Astrocyte (in vitro differentiated cells and primary cell): ENCODE data around the gene SMG7.

Source experiments
- EZH2 ChIP-seq: IDR thresholded peaks from 2 replicates; pipeline ENCODE4 v1.6.1; 2012; ENCODE audit warnings: mild to moderate bottlenecking, low read length, inconsistent platforms; ENCODE audit not compliant: insufficient read depth
- TF ChIP-seq, protein P1 (sequence below): IDR thresholded peaks from 2 replicates; pipeline ENCODE4 v1.5.1; 2011; ENCODE audit warnings: low read depth, mild to moderate bottlenecking, inconsistent platforms, low read length, moderate library complexity; ENCODE audit not compliant: insufficient read depth

DNA sequence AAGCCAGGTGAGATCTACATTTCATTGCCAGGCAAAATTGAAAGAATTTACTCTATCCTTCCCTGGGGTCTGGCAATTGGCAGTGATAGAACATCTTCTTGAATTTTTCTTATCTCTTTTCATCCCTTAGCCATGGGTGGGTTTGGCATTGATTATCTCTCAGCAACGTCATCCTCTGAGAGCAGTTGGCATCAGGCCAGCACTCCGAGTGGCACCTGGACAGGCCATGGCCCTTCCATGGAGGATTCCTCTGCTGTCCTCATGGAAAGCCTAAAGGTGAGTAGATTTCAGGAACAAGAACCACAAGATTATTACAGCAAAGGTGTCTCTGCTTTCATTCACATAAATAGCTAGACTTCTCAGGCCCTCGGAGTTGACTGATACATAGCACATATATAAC lies 78.6 kb downstream of the SMG7 start:
- TF ChIP-seq, protein P1, sequence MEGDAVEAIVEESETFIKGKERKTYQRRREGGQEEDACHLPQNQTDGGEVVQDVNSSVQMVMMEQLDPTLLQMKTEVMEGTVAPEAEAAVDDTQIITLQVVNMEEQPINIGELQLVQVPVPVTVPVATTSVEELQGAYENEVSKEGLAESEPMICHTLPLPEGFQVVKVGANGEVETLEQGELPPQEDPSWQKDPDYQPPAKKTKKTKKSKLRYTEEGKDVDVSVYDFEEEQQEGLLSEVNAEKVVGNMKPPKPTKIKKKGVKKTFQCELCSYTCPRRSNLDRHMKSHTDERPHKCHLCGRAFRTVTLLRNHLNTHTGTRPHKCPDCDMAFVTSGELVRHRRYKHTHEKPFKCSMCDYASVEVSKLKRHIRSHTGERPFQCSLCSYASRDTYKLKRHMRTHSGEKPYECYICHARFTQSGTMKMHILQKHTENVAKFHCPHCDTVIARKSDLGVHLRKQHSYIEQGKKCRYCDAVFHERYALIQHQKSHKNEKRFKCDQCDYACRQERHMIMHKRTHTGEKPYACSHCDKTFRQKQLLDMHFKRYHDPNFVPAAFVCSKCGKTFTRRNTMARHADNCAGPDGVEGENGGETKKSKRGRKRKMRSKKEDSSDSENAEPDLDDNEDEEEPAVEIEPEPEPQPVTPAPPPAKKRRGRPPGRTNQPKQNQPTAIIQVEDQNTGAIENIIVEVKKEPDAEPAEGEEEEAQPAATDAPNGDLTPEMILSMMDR, result no peak
- TF ChIP-seq EZH2, result no peak
